HepG2 (cell line): ENCODE measurements around the gene NEURL2. TPM values are rescaled to one million over a fixed set of nuclear protein-coding genes. Genes with fewer than 3 reads are reported as not detected.

Experiments
- GATAD2A ChIP-seq: IDR thresholded peaks from 2 replicates; pipeline ENCODE4 v1.6.1; 2016
- HIVEP1 ChIP-seq: sonication (generic); formaldehyde crosslinking; IDR thresholded peaks from 2 replicates; pipeline ENCODE4 v1.4.0; 2020; ENCODE audit warnings: mild to moderate bottlenecking, missing genetic modification reagents
- KDM1A ChIP-seq: IDR thresholded peaks from 2 replicates; pipeline ENCODE4 v1.6.1; 2016; ENCODE audit warnings: missing compliant biosample characterization
- KLF13 ChIP-seq: sonication (generic); formaldehyde crosslinking; IDR thresholded peaks from 2 replicates; pipeline ENCODE4 v1.4.0; 2020; ENCODE audit warnings: mild to moderate bottlenecking, missing genetic modification reagents
- MIXL1 ChIP-seq: IDR thresholded peaks from 2 replicates; pipeline ENCODE4 v1.6.1; 2016
- PCBP1 ChIP-seq: fragments of 200-400 bp; formaldehyde crosslinking; IDR thresholded peaks from 2 replicates; pipeline ENCODE4 v1.6.1; 2017; ENCODE audit warnings: mild to moderate bottlenecking, low read depth, low read length, borderline replicate concordance
- RCOR2 ChIP-seq: IDR thresholded peaks from 2 replicates; pipeline ENCODE4 v1.6.1; 2016; ENCODE audit warnings: missing biosample characterization, missing genetic modification reagents
- REL ChIP-seq: sonication (generic); formaldehyde crosslinking; conservative IDR thresholded peaks from 2 replicates; pipeline ENCODE4 v1.8.0; 2022; ENCODE audit warnings: mild to moderate bottlenecking, missing genetic modification reagents, moderate library complexity
- SOX13 ChIP-seq, 3 experiments: fragments of 450-650 bp in 1 of 3; sonication (generic) in 1 of 3; formaldehyde crosslinking in 1 of 3; IDR thresholded peaks in 2 of 3; conservative IDR thresholded peaks in 1 of 3; 2 replicates each; pipeline versions ENCODE4 v1.5.0 to v1.6.1; 2016 to 2020; ENCODE audit warnings: antibody characterized with exemption in 1 of 3, mild to moderate bottlenecking in 1 of 3, missing compliant biosample characterization in 1 of 3, missing genetic modification reagents in 1 of 3, moderate library complexity in 1 of 3
- SOX6 ChIP-seq, 2 experiments: fragments of 450-650 bp in 1 of 2; sonication (generic) in 1 of 2; formaldehyde crosslinking in 1 of 2; IDR thresholded peaks; 2 replicates each; pipeline versions ENCODE4 v1.4.0 to v1.6.1; 2017 to 2020; ENCODE audit warnings: antibody characterized with exemption in 1 of 2, mild to moderate bottlenecking in 1 of 2, missing genetic modification reagents in 1 of 2
- SP1 ChIP-seq, 2 experiments: fragments of 450-650 bp in 1 of 2; sonication (generic) in 1 of 2; formaldehyde crosslinking in 1 of 2; IDR thresholded peaks; 2 replicates each; pipeline versions ENCODE4 v1.4.0 to v1.6.1; 2016 to 2020; ENCODE audit warnings: missing genetic modification reagents in 1 of 2
- TBX2 ChIP-seq: sonication (generic); formaldehyde crosslinking; IDR thresholded peaks from 2 replicates; pipeline ENCODE4 v1.5.0; 2020; ENCODE audit warnings: missing genetic modification reagents, mild to moderate bottlenecking, borderline replicate concordance
- TCF7 ChIP-seq: sonication (generic); IDR thresholded peaks from 2 replicates; pipeline ENCODE4 v1.6.1; 2016; ENCODE audit warnings: antibody characterized with exemption, low read depth
- YEATS4 ChIP-seq: sonication (generic); formaldehyde crosslinking; IDR thresholded peaks from 2 replicates; pipeline ENCODE4 v1.4.0; 2020; ENCODE audit warnings: missing genetic modification reagents, borderline replicate concordance
- ZBTB7B ChIP-seq: sonication (generic); formaldehyde crosslinking; IDR thresholded peaks from 2 replicates; pipeline ENCODE4 v1.4.0; 2020; ENCODE audit warnings: missing genetic modification reagents
- ZBTB8A ChIP-seq: sonication (generic); formaldehyde crosslinking; IDR thresholded peaks from 2 replicates; pipeline ENCODE4 v1.4.0; 2020; ENCODE audit warnings: mild to moderate bottlenecking, low read depth, missing genetic modification reagents, borderline replicate concordance
- ZFP36L2 ChIP-seq: sonication (generic); formaldehyde crosslinking; IDR thresholded peaks from 2 replicates; pipeline ENCODE4 v1.4.0; 2020; ENCODE audit warnings: missing genetic modification reagents
- ZMYM2 ChIP-seq: sonication (generic); formaldehyde crosslinking; IDR thresholded peaks from 2 replicates; pipeline ENCODE4 v1.8.0; 2022; ENCODE audit warnings: mild to moderate bottlenecking, missing genetic modification reagents
- ZNF3 ChIP-seq: IDR thresholded peaks from 2 replicates; pipeline ENCODE4 v1.7.0; 2017; ENCODE audit warnings: inconsistent platforms
- ZNF331 ChIP-seq: sonication (generic); formaldehyde crosslinking; IDR thresholded peaks from 2 replicates; pipeline ENCODE4 v1.4.0; 2020; ENCODE audit warnings: missing genetic modification reagents
- ZNF350 ChIP-seq: sonication (generic); formaldehyde crosslinking; IDR thresholded peaks from 2 replicates; pipeline ENCODE4 v1.4.0; 2020; ENCODE audit warnings: mild to moderate bottlenecking, low read depth, missing genetic modification reagents, borderline replicate concordance
- ZNF496 ChIP-seq: sonication (generic); formaldehyde crosslinking; IDR thresholded peaks from 2 replicates; pipeline ENCODE4 v1.8.1; 2023; ENCODE audit warnings: mild to moderate bottlenecking, moderate library complexity, missing genetic modification reagents; ENCODE audit not compliant: insufficient replicate concordance
- ZNF75D ChIP-seq: sonication (generic); formaldehyde crosslinking; IDR thresholded peaks from 2 replicates; pipeline ENCODE4 v1.8.1; 2023; ENCODE audit warnings: missing genetic modification reagents, mild to moderate bottlenecking, borderline replicate concordance
- ZSCAN30 ChIP-seq: sonication (generic); formaldehyde crosslinking; IDR thresholded peaks from 2 replicates; pipeline ENCODE4 v1.5.0; 2020; ENCODE audit warnings: mild to moderate bottlenecking, missing genetic modification reagents
- polyA plus RNA-seq, 8 experiments: library from polyadenylated mRNA; depleted of rRNA in 3 of 8; stranded (reverse) in 7 of 8; unstranded in 1 of 8; fragments of >200 nt; fragmentation: Illumina TruSeq in 4 of 8; extraction: Trizol in 4 of 8; gene quantifications; 2 replicates each; pipeline versions ENCODE4 v1.2.1 to v1.2.3, GENCODE V29; 2011 to 2016; ENCODE audit warnings: low read depth in 4 of 8, missing spikeins in 1 of 8, mixed read lengths in 1 of 8; ENCODE audit not compliant: insufficient read depth in 1 of 8
- total RNA-seq, 5 experiments: library from RNA; depleted of rRNA; stranded (reverse); fragments of >200 nt; fragmentation: Illumina TruSeq; extraction: Trizol; gene quantifications; 2 replicates each; pipeline ENCODE4 v1.2.3, GENCODE V29; 2016; ENCODE audit warnings: low read depth in 1 of 5
- TF ChIP-seq, protein P1 (sequence below): sonication (generic); formaldehyde crosslinking; IDR thresholded peaks from 2 replicates; pipeline ENCODE4 v1.4.0; 2020; ENCODE audit warnings: missing genetic modification reagents

NEURL2 gene
- total and polyA plus RNA-seq, 2 of the 13 experiments (the other 11 are each of a cell fraction or from before 2014, with no cell fraction given), result 7.2 to 9.7 TPM

DNA sequence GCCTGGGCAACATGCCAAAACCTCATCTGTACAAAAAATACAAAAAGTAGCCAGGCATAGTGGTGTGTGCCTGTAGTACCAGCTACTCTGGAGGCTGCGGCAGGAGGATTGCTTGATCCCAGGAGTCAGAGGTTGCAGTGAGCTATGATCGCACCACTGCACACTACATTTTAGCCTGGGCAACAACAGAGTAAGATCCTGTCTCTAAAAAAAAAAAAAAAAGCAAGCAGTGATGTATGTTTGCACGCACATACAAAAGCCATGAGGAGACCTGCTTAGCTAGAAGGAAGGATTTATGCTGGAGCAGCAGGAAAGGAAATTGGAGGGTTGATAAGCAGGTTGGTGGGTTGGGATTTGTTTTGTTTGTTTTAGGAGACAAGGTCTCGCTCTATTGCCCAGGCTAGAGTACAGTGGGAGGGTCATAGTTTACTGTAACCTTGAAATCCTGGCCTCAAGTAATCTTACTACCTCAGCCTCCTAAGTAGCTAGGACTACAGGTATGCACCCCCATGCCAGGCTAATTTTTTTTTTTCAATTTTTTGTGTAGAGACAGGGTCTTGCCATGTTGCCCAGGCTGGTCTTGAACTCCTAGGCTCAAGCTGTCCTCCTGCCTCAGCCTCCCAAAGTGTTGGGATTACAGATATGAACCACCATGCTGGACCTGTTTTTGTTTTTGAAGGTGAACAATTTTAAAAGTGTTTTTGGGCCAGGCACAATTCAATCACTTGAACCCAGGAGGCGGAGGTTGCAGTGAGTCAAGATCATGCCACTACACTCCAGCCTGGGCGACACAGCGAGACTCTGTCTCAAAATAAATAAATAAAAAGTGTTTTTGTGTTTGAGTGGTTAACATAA lies 29.6 kb downstream of the NEURL2 start (continued):
- TF ChIP-seq REL (no peak), PCBP1 (no peak), GATAD2A (CRISPR knock-in tag) (peak; percentile 42; the same call in 1 of the 2 replicates), ZNF331 (CRISPR knock-in tag) (0 out of 2 replicates have a peak, but pooled peaks have one; percentile 17), RCOR2 (CRISPR knock-in tag) (no peak; the same call in 1 of the 2 replicates), YEATS4 (0 out of 2 replicates have a peak, but pooled peaks have one; percentile 40), ZFP36L2 (CRISPR knock-in tag) (no peak), HIVEP1 (CRISPR knock-in tag) (no peak), ZBTB8A (no peak), ZNF75D (no peak), SP1 (IDR thresholded peaks at IDR 0.05) (no peak), SP1 (CRISPR knock-in tag; IDR thresholded peaks at IDR 0.05) (no peak), ZNF350 (no peak), ZNF496 (CRISPR knock-in tag) (no peak), KLF13 (CRISPR knock-in tag) (no peak), TBX2 (peak; percentile 69), SOX13 (IDR thresholded peaks at IDR 0.05) (no peak), SOX13 (CRISPR knock-in tag; conservative IDR thresholded peaks at IDR 0.05 in 1 of 2, IDR thresholded peaks at IDR 0.05 in 1 of 2) (peak in 1 of 2 experiments; percentile 35; a peak in 1 of 4 replicates), MIXL1 (CRISPR knock-in tag) (no peak), ZBTB7B (CRISPR knock-in tag) (peak; percentile 67; the same call in 1 of the 2 replicates), KDM1A (CRISPR knock-in tag) (peak; percentile 38; the same call in 1 of the 2 replicates), SOX6 (IDR thresholded peaks at IDR 0.05) (no peak), SOX6 (CRISPR knock-in tag; IDR thresholded peaks at IDR 0.05) (peak; percentile 56), ZMYM2 (peak; percentile 69; the same call in 1 of the 2 replicates), ZNF3 (CRISPR knock-in tag) (peak; percentile 59; the same call in 1 of the 2 replicates), TCF7 (no peak), ZSCAN30 (0 out of 2 replicates have a peak, but pooled peaks have one; percentile 36)
- TF ChIP-seq, protein P1, sequence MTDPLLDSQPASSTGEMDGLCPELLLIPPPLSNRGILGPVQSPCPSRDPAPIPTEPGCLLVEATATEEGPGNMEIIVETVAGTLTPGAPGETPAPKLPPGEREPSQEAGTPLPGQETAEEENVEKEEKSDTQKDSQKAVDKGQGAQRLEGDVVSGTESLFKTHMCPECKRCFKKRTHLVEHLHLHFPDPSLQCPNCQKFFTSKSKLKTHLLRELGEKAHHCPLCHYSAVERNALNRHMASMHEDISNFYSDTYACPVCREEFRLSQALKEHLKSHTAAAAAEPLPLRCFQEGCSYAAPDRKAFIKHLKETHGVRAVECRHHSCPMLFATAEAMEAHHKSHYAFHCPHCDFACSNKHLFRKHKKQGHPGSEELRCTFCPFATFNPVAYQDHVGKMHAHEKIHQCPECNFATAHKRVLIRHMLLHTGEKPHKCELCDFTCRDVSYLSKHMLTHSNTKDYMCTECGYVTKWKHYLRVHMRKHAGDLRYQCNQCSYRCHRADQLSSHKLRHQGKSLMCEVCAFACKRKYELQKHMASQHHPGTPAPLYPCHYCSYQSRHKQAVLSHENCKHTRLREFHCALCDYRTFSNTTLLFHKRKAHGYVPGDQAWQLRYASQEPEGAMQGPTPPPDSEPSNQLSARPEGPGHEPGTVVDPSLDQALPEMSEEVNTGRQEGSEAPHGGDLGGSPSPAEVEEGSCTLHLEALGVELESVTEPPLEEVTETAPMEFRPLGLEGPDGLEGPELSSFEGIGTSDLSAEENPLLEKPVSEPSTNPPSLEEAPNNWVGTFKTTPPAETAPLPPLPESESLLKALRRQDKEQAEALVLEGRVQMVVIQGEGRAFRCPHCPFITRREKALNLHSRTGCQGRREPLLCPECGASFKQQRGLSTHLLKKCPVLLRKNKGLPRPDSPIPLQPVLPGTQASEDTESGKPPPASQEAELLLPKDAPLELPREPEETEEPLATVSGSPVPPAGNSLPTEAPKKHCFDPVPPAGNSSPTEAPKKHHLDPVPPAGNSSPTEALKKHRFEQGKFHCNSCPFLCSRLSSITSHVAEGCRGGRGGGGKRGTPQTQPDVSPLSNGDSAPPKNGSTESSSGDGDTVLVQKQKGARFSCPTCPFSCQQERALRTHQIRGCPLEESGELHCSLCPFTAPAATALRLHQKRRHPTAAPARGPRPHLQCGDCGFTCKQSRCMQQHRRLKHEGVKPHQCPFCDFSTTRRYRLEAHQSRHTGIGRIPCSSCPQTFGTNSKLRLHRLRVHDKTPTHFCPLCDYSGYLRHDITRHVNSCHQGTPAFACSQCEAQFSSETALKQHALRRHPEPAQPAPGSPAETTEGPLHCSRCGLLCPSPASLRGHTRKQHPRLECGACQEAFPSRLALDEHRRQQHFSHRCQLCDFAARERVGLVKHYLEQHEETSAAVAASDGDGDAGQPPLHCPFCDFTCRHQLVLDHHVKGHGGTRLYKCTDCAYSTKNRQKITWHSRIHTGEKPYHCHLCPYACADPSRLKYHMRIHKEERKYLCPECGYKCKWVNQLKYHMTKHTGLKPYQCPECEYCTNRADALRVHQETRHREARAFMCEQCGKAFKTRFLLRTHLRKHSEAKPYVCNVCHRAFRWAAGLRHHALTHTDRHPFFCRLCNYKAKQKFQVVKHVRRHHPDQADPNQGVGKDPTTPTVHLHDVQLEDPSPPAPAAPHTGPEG (CRISPR knock-in tag), result no peak
